Sigmoid colon (tissue), 4 donors: ENCODE results near the gene CD44.

Experiments used
- POLR2A ChIP-seq, 2 donors: fragments of 450-650 bp; IDR thresholded peaks; one replicate each; pipeline ENCODE4 v1.6.1; 2016; ENCODE audit warnings: antibody characterized with exemption in 2 of 2, mild to moderate bottlenecking in 2 of 2, moderate library complexity in 2 of 2
- POLR2AphosphoS5 ChIP-seq, 4 donors: sonication (generic); formaldehyde crosslinking; IDR thresholded peaks; one replicate each; pipeline ENCODE4 v1.6.1; 2017; ENCODE audit warnings: antibody characterized with exemption in 4 of 4
- TF ChIP-seq, protein P1 (sequence below), 4 experiments: fragments of 450-650 bp in 3 of 4; fragments of 200-600 bp in 1 of 4; IDR thresholded peaks; one replicate each; pipeline ENCODE4 v1.5.1; 2016 to 2019; ENCODE audit warnings: antibody characterized with exemption in 4 of 4, mild to moderate bottlenecking in 3 of 4, moderate library complexity in 2 of 4

DNA sequence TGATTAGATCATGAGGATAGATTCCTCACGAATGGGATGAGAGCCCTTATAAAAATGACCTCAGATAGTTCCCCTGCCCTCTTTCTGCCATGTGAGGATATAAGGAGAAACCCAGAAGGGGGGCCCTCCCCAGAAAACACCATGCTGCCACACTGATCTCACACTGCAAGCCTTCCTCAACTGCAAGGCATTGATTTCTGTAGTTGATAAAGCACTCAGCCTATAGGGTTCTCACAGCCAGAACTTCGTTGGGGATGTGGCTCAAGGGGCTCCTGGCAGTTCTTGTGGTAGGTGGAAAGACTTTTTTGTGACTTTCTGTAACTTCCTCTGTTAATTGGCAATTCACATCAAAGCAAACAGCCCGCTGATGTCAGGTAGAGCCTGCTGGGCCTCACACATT lies 108.9 kb downstream of the CD44 start:
- TF ChIP-seq, protein P1, sequence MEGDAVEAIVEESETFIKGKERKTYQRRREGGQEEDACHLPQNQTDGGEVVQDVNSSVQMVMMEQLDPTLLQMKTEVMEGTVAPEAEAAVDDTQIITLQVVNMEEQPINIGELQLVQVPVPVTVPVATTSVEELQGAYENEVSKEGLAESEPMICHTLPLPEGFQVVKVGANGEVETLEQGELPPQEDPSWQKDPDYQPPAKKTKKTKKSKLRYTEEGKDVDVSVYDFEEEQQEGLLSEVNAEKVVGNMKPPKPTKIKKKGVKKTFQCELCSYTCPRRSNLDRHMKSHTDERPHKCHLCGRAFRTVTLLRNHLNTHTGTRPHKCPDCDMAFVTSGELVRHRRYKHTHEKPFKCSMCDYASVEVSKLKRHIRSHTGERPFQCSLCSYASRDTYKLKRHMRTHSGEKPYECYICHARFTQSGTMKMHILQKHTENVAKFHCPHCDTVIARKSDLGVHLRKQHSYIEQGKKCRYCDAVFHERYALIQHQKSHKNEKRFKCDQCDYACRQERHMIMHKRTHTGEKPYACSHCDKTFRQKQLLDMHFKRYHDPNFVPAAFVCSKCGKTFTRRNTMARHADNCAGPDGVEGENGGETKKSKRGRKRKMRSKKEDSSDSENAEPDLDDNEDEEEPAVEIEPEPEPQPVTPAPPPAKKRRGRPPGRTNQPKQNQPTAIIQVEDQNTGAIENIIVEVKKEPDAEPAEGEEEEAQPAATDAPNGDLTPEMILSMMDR (IDR thresholded peaks at IDR 0.05): no peak
- TF ChIP-seq POLR2AphosphoS5 (IDR thresholded peaks at IDR 0.05) (no peak), POLR2A (IDR thresholded peaks at IDR 0.05) (no peak)
